Breast epithelium (tissue), 3 donors: ENCODE data around the gene SLC10A7.

ENCODE experiments used
- POLR2A ChIP-seq: fragments of 450-650 bp; IDR thresholded peaks from one replicate; pipeline ENCODE4 v1.6.1; 2016; ENCODE audit warnings: antibody characterized with exemption, mild to moderate bottlenecking, moderate library complexity
- POLR2AphosphoS5 ChIP-seq, 3 donors: sonication (generic); formaldehyde crosslinking; IDR thresholded peaks; one replicate each; pipeline ENCODE4 v1.6.1; 2017; ENCODE audit warnings: antibody characterized with exemption in 3 of 3
- TF ChIP-seq, protein P1 (sequence below), 3 donors: fragments of 450-650 bp; IDR thresholded peaks; one replicate each; pipeline ENCODE4 v1.5.1; 2016 to 2017; ENCODE audit warnings: antibody characterized with exemption in 3 of 3, mild to moderate bottlenecking in 3 of 3, moderate library complexity in 3 of 3

DNA sequence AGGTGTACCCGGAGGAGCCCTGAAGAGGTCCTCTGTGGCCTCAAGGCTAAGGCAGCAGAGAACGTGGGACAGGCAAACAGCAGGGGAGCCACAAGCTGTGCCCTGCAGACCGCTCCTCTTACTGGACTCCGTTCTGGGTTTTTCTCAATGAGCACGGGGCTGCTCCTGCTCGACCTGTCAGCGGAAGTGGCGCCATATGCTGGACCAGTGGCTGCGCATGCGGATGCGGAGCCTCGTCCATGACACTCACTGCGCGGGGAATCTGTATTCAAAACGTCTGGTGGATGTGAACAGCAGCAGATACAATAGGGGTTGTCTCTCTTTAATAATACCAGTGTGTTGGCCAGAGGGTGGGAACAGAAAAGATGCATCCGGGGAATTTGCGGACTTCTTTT, 277.9 kb downstream of the SLC10A7 start:
- TF ChIP-seq, protein P1, sequence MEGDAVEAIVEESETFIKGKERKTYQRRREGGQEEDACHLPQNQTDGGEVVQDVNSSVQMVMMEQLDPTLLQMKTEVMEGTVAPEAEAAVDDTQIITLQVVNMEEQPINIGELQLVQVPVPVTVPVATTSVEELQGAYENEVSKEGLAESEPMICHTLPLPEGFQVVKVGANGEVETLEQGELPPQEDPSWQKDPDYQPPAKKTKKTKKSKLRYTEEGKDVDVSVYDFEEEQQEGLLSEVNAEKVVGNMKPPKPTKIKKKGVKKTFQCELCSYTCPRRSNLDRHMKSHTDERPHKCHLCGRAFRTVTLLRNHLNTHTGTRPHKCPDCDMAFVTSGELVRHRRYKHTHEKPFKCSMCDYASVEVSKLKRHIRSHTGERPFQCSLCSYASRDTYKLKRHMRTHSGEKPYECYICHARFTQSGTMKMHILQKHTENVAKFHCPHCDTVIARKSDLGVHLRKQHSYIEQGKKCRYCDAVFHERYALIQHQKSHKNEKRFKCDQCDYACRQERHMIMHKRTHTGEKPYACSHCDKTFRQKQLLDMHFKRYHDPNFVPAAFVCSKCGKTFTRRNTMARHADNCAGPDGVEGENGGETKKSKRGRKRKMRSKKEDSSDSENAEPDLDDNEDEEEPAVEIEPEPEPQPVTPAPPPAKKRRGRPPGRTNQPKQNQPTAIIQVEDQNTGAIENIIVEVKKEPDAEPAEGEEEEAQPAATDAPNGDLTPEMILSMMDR (IDR thresholded peaks at IDR 0.05) = no peak
- TF ChIP-seq POLR2AphosphoS5 (IDR thresholded peaks at IDR 0.05) = no peak
- no peak for TF ChIP-seq POLR2A
